GM06990 (cell line): Measurements from ENCODE around the gene EFCAB8.

Experiments used
- DNase-seq: peaks from one replicate; pipeline ENCODE4 v3.0.0-alpha.2; 2011; ENCODE audit not compliant: insufficient read length; ENCODE audit errors: extremely low read depth
- H3K27me3 ChIP-seq: replicated peaks from 2 replicates; pipeline ENCODE4 v1.6.0; 2011; ENCODE audit warnings: low read length; ENCODE audit not compliant: control insufficient read depth, insufficient read depth
- H3K36me3 ChIP-seq: 2 replicates; pipeline ENCODE4 v1.5.1; 2011; ENCODE audit warnings: low read length; ENCODE audit not compliant: control insufficient read depth, insufficient read depth
- H3K4me3 ChIP-seq: replicated peaks from 2 replicates; pipeline ENCODE4 v1.5.1; 2011; ENCODE audit warnings: low read depth, mild to moderate bottlenecking, control low read depth, low read length
- CTCF ChIP-seq: IDR thresholded peaks from 2 replicates; pipeline ENCODE4 v1.5.1; 2011; ENCODE audit warnings: low read length, control low read depth, mild to moderate bottlenecking, inconsistent platforms; ENCODE audit not compliant: insufficient read depth, poor library complexity, severe bottlenecking

The EFCAB8 gene

DNA sequence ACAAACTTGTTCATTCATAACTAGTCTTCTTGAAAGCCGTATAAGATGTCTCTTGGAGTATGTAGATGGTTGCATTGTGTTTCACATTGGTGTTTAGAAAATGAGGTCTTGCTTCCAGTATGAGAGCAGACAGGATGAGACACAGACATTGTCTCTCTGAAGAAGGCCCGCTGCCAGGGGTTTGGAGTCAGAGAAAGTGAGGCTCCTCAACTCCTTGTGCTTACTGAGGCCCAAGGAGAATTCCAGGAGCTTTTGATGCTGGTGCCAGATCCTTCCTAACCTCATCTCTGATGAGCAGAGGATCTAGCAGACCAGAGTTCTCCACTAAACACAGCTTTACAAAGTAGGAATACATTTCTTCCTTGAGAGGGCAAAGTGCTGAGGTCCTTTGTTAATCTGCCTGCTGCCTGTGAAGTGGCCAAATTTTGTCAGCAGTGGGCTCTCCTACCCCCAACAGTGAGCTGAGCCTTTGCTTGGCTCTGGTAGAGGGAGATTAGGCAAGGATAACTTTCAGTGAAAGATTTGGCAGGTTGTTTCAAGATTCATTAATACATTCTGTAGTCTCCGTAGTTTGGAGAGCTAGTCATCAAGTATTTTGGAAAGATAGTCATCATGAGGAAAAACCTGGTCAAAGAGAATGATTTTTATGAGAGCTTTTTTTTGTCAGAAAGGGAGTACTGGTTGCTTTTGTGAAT is 29.3 kb upstream of the EFCAB8 start:
- DNase-seq, result no peak
- H3K36me3 ChIP-seq, result peaks cover 15% of the 10 kb centered on the region
- no peaks in the 10 kb centered on the region for H3K27me3 ChIP-seq
- TF ChIP-seq CTCF, result no peak
- no peak overlapping the region for H3K4me3 ChIP-seq

GRCh38 chr20:32830437-32830836 is 28.3 kb upstream of the EFCAB8 start:
- no peak for DNase-seq
- Histone ChIP-seq H3K36me3 (peaks cover 15% of the 10 kb centered on the region), H3K4me3 (no peak overlapping the region), H3K27me3 (no peaks in the 10 kb centered on the region)
- no peak for TF ChIP-seq CTCF

GRCh38 chr20:32831982-32832381 is 26.7 kb upstream of the EFCAB8 start:
- Histone ChIP-seq H3K4me3 (no peak overlapping the region), H3K36me3 (peaks cover 12% of the 10 kb centered on the region), H3K27me3 (no peaks in the 10 kb centered on the region)
- no peak for TF ChIP-seq CTCF
- DNase-seq, result no peak

DNA sequence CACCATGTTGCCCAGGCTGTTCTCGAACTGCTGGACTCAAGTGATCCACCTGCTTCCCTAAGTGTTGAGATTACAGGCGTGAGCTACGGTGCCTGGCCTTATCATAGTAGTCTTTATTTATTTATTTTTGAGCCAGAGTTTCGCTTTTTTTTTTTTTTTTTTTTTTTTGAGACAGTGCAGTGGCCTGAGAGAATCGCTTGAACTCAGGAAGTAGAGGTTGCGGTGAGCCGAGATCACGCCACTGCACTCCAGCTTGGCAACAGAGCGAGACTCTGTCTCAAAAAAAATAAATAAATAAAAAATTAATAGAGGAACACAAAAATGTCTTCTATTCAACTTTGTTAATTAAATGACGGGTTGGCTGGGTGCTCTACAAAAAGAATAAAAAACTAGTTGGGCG is 26.1 kb upstream of the EFCAB8 start:
- no peak overlapping the region for H3K4me3 ChIP-seq
- TF ChIP-seq CTCF, result no peak
- peaks cover 12% of the 10 kb centered on the region for H3K36me3 ChIP-seq
- no peak for DNase-seq
- H3K27me3 ChIP-seq, result no peaks in the 10 kb centered on the region

GRCh38 chr20:32834972-32835371 is 23.8 kb upstream of the EFCAB8 start:
- Histone ChIP-seq H3K36me3 (peaks cover 20% of the 10 kb centered on the region), H3K4me3 (no peak overlapping the region), H3K27me3 (no peaks in the 10 kb centered on the region)
- no peak for TF ChIP-seq CTCF
- no peak for DNase-seq

DNA sequence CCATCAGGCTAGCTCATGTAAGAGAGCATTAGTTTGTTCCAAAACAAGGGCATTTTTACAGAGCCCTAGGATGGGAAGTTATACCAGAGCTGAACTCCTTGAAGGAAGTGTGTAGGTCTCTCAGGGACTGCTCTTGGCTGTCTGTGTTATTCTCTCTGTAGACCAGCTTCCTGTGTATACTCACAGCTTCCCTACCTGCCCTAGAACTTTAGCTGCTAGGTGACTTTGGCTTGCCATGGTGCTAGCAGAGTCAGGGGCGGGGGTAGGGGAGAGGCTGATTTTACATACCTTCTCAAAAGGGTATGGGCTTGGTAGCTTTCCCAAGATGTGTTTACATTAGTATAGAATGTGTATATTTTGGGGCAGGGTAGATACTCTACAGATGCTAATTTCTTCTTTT is 21.6 kb upstream of the EFCAB8 start:
- H3K4me3 ChIP-seq, result no peak overlapping the region
- peaks cover 22% of the 10 kb centered on the region for H3K36me3 ChIP-seq
- no peak for TF ChIP-seq CTCF
- no peaks in the 10 kb centered on the region for H3K27me3 ChIP-seq
- DNase-seq, result no peak
